Hematopoietic multipotent progenitor cell treated with erythropoietin and hydrocortisone succinate and interleukin-3 and kit ligand, for 8 days (in vitro differentiated cells): Measurements from ENCODE around the gene ARID5B.

Source experiments
- DNase-seq: peaks from one replicate; pipeline ENCODE4 v3.0.0-alpha.2; 2015

Gene ARID5B

DNA sequence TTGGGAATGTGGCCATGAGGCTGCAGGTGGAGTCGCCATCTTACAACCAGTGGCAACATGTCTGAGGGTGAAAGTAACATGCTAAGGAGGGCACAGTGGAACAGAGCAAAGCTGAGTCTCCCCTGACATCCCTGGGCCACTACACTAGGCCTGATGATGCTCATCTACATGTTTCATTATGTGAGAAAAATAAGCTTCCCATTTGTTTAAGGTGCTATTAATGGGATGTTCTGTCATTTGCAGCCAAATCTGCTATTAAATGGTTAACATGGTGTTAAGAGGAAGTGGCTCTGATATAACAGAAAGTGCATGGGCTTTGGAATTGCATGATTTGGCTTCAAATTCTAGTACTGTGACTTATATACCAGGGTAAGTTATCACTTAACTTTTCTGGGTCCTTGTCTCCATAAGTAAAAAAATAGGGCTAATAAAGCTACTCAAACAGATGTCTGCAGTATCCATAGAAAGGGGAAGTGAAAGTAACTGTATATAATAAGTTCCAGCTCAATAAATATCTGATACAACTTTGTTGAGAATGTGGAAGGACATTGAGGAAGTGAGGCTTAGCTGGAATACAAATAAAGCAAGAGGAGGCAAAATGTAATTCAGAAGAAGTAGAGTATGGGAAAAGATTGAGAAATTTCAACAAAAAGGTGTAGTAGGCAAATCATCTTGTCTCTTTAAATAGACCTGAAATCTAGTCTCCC lies 208.2 kb downstream of the ARID5B start:
- no peak for DNase-seq

DNA sequence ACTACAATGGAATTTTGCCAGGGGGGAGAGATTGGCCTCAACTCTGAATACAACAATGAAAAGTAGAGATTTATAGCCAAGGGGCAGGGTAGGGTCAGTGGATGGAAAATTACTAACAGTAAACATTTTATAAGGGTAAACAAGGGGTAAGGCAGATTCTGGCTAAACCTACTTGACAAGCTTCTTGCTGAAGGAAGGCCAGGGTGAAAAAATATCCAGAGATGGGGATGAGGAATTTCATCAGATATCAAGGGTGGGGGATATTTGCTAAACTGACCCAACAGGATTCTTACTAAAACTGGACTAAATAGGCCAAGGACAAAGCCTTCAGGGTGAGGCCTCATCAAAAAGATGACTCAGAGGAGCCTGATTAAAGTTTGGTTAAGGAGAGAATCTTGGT lies 210.8 kb downstream of the ARID5B start:
- DNase-seq, result no peak

DNA sequence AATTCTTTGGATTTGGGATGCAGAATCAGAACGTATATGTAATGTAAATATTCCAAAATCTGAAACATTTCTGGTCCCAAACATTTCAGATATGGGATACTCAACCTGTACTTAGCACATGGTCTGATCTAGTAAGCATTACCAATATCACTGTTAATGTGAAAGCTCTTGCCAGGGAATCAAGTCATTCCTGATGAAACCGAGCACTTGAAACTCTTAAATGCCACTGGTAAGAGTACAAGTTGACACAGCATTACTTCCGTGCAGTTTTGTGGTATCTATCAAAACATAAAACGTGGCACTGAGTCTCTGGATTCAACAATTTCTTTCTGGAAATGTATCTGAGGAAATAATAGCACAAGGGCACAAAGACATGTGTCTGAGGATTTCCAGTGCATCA lies 211.5 kb downstream of the ARID5B start:
- no peak for DNase-seq

DNA sequence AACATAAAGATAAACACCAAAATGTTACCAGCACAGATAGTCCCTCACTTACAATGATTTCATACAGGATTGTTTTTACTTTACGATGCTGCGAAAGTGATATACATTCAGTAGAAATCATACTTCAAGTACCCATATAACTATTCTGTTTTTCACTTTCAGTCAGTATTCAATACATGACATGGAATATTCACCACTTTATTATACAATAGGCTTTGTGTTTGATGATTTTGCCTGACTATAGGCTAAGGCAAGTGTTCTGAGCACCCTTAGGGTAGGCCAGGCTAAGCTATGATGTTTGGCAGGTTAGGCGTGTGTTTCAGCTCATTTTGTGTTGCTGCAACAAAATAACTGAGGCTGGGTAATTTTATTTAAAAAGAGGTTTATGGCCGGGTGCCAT lies 212.2 kb downstream of the ARID5B start:
- no peak for DNase-seq

DNA sequence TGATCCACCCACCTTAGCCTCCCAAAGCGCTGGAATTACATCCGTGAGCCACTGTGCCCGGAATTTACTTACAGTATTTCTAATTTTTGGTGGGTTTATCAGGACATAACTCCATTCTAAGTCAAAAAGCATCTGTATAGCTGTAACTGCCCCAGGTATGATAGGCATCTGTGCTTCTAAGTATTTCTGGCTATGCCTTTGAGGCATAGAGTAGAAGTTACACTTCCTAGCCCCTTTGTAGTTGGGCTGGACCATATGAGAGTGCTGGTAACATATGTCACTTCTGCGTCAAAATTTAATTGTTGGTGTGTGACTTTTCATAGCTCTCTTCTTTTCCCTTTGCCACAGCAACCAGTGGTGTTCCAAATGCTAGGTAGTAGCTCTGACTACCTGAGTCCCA lies 213.8 kb downstream of the ARID5B start:
- DNase-seq, result no peak

DNA sequence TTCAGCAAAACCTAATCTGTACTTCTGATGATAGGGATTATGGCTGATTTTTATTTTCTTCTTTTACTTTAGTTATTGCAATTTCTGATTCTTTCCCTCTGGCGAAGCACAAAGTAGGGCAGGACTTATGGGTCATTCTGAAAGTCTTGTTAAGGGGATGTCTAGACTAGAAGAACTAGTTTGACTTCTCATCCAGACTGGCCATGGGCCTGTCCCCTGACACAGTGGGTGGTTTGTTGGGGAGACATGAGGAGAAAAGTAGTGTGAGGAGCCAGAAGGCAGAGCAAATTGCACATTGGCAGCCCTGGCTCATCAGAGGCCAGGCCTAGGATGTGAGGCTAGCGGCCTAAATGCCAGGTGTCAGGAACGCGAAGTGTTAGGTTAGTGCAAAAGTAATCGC lies 214.3 kb downstream of the ARID5B start:
- no peak for DNase-seq

DNA sequence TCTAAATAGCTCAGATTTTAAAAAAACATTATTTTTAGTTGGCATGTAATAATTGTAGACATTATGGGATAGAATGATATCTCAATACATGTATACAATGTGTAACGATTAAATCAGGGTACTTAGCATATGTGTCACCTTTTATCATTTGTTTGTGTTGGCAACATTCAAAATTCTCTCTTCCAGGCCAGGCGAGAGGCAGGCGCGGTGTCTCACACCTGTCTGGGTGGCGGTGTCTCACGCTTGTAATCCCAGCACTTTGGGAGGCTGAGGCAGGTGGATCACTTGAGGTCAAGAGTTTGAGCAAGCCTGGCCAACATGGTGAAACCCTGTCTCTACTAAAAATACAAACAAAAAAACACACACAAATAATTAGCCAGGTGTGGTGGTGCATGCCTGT lies 215.4 kb downstream of the ARID5B start:
- no peak for DNase-seq

DNA sequence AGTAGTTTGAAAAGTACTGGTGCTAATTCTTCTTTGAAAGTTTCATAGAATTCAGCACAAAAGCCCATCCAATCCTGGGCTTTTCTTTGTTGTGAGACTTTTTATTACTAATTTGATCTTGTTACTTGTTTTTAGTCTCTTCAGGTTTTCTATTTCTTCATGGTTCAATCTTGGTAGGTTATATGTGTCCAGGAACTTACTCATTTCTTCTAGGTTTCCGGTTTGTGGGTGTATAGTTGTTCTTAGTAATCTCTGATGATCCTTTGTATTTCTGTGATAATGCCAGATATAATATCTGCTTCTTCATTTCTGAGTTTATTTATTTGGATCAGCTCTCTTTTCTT lies 219.7 kb downstream of the ARID5B start:
- no peak for DNase-seq

DNA sequence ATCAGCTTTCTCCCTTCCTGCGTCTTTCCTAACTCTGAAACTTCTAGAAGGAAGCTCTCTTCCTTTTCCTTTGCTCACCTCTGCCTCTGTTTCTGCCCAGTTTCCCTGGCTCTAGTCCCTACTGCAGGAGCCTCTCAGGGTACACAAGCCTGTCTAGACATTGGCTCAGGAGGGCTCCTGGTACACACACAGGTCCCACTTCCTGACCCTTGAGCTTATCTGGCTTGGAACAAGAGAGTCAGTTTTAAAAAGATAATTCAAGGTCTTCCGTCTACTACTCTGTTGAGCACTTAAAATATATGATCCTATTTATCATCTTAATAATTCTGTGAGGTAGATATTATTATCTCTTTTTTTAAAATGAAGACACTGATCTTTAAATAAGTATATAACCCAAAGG lies 226.5 kb downstream of the ARID5B start:
- DNase-seq, result peak; percentile 29

DNA sequence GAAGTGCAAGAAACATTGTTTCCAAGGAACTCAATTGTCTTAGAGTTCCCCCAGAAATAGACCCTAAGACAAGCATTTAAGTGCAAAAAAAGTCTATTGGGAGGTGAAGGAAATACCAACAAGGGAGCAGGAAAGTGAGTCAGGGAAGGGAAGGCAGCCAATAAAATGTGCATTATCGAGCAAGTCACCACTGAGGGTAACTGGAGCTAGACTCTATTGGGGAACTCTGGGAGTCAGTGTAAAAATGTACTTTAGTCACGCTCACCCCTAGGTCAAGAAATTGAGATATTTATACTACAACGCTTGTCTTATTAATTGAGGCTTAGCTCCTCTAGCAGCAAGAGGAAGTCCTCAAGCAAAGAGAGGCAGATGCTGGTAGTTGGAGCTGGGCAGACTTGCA lies 229.4 kb downstream of the ARID5B start:
- no peak for DNase-seq

DNA sequence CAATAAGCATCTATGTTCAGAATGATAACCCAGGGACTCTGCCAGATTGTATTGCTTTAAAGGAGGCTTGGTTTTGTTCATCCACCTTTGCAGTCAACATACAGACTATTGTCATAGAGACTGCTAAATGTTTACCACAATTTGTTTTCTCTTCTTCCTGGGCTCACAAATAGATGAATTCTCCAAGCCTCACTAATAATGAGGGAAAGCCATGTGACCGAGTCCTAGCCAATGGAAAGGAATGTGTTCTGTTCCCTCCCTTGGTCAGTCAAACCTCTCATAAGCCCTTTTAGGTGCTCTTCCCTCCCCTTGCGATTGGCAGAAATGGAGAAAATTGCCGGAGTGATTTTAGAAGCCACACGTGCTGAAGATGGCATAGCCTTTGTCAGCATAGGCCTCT lies 230.2 kb downstream of the ARID5B start:
- no peak for DNase-seq

DNA sequence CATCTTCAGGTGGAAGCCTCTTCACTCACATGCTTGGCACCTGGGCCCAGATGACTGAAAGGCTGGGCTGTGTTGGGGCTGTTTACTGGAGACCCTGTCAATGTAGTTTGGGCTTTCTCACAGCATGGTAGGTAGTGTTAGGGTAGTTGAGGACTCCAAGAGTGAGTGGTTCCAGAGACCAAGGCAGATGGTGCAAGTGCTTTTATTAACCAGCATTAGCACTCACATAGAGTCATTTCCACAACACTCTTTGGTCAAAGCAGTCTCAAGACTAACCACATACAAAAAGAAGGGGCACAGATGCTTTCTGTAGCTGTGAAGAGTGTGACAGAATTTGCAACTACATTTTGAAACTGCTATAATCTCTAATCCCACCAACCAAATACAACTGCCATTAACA lies 232.1 kb downstream of the ARID5B start:
- DNase-seq, result no peak

DNA sequence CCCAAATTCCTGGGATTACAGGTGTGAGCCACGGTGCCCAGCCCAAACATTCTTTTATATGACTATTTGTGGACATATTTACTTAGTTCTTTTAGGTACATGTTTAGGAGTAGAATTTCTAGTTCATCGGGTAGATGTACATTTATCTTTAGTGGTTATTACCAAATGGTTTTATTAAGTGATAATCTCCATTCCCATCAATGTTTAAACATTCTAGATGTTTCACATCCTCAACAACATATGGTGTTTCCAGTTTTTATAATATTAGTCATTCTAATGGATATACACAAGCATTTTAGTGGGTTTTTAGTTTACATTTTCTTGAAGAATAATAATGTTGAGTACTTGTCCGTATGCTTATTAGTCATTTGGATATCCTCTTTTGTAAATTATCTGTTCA lies 235.4 kb downstream of the ARID5B start:
- DNase-seq, result no peak
